Measurements from ENCODE around the gene LPCAT1.

LPCAT1 gene

DNA sequence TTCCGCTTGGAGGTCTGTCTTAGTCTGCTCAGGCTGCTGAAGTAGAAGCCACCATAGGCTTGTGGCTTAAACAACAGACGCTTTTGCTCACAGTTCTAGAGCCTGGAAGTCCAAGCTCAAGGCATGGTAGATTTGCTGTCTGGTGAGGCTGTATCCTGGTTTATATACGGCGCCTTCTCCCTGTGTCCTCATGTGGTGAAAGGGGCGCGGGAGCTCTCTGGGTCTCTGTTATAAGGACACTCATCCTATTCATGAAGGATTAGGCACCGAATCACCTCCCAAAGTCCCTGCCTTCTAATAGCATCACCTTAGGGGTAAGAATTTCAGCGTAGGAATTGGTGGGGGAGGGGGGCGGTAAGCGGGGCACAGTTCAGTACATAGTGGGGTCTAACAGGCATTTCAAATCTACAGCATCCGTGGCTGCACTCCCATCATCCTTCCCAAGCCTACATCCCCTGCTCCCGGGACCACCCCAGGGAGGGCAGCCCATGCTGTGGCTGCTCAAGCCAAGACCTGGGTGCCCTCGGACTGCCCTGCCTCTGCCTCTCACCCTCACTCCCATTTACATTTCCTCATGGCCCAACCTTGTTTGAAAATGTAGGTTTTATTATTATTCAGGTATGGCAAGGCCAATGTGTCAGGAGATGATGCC, 15.1 kb upstream of the LPCAT1 start:
- Histone ChIP-seq H3K27ac (ENCODE audit: low read length) (no peak overlapping the region), H3K9ac (ENCODE audit: low read length in 2 of 2) (no peak overlapping the region), H3K36me3 (ENCODE audit: control insufficient read depth in 2 of 2, insufficient read depth in 2 of 2, low read length in 2 of 2) (no peaks in the 10 kb centered on the region), H3K27me3 (ENCODE audit: control insufficient read depth in 1 of 2, insufficient read depth in 2 of 2, low read length in 2 of 2) (peaks cover 0 to 3% of the 10 kb centered on the region in 2 donors), H3K4me1 (ENCODE audit: control insufficient read depth, insufficient read depth, low read length) (no peaks in the 10 kb centered on the region), H3K4me3 (ENCODE audit: low read length in 2 of 2) (no peak overlapping the region), H3K9me3 (ENCODE audit: control insufficient read depth in 2 of 2, low read length in 2 of 2) (no peaks in the 10 kb centered on the region)

DNA sequence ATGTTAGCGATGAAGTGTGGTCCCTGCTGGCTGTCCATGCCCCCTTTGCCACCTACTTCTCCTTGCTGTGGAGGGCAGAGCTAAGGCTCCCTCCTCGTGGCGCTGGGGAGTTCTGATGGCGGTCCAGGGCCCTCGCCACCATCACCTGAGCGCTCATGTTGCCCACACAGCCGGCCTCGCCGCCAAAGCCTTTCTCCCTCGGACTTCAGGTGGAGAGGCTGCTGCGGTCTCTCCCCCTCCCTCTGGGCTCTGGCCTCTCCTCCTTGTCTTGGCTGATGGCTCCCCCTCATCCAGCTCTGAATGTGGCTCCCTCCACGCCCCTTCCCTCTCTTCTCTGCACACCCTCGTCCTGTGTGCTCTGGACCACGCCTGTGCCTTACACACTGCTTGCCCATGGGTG, 14.5 kb upstream of the LPCAT1 start:
- Histone ChIP-seq H3K9me3 (ENCODE audit: control insufficient read depth in 2 of 2, low read length in 2 of 2) (no peaks in the 10 kb centered on the region), H3K9ac (ENCODE audit: low read length in 2 of 2) (no peak overlapping the region), H3K36me3 (ENCODE audit: control insufficient read depth in 2 of 2, insufficient read depth in 2 of 2, low read length in 2 of 2) (no peaks in the 10 kb centered on the region), H3K27ac (ENCODE audit: low read length) (no peak overlapping the region), H3K27me3 (ENCODE audit: control insufficient read depth in 1 of 2, insufficient read depth in 2 of 2, low read length in 2 of 2) (peaks cover 0 to 3% of the 10 kb centered on the region in 2 donors), H3K4me3 (ENCODE audit: low read length in 2 of 2) (no peak overlapping the region), H3K4me1 (ENCODE audit: control insufficient read depth, insufficient read depth, low read length) (no peaks in the 10 kb centered on the region)

DNA sequence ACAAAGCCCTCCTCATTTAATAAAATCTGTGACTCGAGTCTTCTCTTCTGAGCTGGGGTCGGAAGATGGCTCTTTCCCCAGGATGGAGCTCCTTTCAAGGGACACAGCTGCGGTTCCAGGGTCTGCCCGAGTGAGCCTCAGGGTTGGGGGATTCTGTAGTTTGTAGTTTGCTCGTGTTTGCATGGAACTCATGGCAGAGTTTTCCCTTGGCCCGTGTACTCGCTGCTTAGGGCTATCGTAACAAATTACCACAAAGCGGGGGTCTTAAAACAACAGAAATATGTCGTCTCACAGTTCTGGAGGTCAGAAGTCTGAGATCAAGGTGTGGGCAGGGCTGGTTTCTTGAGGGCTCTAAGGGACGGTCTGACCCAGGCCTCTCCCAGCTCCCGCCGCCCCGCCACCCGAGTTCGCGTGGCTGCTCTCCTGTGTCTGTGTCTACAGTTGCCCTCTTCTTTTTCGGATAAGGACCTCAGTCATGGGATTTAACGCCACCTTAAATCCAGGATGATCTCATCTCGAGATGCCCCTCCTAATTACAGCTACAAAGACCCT, 13.9 kb upstream of the LPCAT1 start:
- Histone ChIP-seq H3K4me3 (ENCODE audit: low read length in 2 of 2) (no peak overlapping the region), H3K9ac (ENCODE audit: low read length in 2 of 2) (no peak overlapping the region), H3K27me3 (ENCODE audit: control insufficient read depth in 1 of 2, insufficient read depth in 2 of 2, low read length in 2 of 2) (peaks cover 0 to 3% of the 10 kb centered on the region in 2 donors), H3K9me3 (ENCODE audit: control insufficient read depth in 2 of 2, low read length in 2 of 2) (no peaks in the 10 kb centered on the region), H3K4me1 (ENCODE audit: control insufficient read depth, insufficient read depth, low read length) (no peaks in the 10 kb centered on the region), H3K27ac (ENCODE audit: low read length) (no peak overlapping the region), H3K36me3 (ENCODE audit: control insufficient read depth in 2 of 2, insufficient read depth in 2 of 2, low read length in 2 of 2) (no peaks in the 10 kb centered on the region)

DNA sequence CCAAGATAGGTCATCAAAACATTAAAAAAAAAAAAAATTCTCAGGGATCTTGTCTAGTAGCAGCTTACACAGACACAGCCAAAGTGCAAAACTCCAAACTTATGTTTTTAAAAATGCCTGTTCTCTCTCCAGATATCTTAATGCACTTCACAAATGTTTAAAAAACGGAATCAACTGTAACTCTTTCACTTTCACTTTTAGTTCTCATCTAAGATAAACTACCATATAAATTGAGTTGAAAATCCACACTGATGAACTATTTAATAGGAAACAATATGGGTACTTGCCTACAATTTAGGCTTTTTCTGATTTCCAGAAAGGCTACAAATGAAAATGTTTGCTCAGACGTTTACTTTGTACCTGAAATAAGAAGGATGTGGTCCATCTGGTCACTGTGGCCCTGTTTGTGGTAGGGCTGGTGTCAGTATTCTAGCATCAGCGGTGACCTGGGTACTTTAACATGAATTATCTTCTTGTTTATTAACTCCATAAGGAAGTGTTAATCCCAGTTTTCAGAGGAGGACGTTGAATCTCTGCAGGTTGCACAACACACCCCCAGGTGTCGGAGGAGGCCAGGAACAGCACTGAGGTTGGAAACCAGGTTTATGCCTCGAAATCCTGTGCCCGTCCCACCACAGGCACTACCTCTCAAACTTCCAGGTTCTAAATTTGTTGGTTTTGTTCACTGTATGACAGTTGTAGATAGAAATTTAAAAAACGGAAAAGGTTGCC, 13.3 kb upstream of the LPCAT1 start:
- Histone ChIP-seq H3K27me3 (ENCODE audit: control insufficient read depth in 1 of 2, insufficient read depth in 2 of 2, low read length in 2 of 2) (peaks cover 0 to 3% of the 10 kb centered on the region in 2 donors), H3K27ac (ENCODE audit: low read length) (no peak overlapping the region), H3K9me3 (ENCODE audit: control insufficient read depth in 2 of 2, low read length in 2 of 2) (no peaks in the 10 kb centered on the region), H3K9ac (ENCODE audit: low read length in 2 of 2) (peak overlapping the region in 1 of 2 donors; percentile 16), H3K36me3 (ENCODE audit: control insufficient read depth in 2 of 2, insufficient read depth in 2 of 2, low read length in 2 of 2) (no peaks in the 10 kb centered on the region), H3K4me1 (ENCODE audit: control insufficient read depth, insufficient read depth, low read length) (no peaks in the 10 kb centered on the region), H3K4me3 (ENCODE audit: low read length in 2 of 2) (peak overlapping the region; percentile 36 to 58)

DNA sequence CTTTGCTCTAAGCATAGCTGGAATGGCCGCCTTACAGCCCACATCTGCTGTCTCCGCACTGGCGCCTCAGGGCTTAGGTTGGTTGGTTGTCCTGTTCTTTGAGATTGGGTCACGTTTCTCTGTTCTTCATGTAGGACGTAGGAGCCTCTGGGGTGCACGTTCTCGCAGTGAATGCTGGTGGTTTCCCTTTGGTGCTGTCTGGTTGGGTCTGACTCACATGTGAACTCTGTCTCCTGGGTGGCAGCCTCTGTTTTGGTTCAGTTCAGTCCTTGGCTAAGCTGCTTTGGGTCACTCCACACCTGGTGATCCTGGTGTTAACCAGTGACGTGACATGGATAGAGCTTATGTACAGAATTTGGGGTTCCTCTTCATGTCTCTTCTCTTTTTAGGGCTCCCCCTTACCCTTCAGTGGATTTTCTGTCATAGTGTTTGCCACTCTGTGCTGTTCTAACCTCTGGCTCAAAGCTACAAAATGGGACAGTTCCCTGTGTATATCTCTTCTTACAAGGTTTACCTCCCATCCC, 12.6 kb upstream of the LPCAT1 start:
- Histone ChIP-seq H3K9ac (ENCODE audit: low read length in 2 of 2) (peak overlapping the region; percentile 16 to 48), H3K9me3 (ENCODE audit: control insufficient read depth in 2 of 2, low read length in 2 of 2) (no peaks in the 10 kb centered on the region), H3K4me3 (ENCODE audit: low read length in 2 of 2) (peak overlapping the region; percentile 36 to 58), H3K27me3 (ENCODE audit: control insufficient read depth in 1 of 2, insufficient read depth in 2 of 2, low read length in 2 of 2) (peaks cover 0 to 3% of the 10 kb centered on the region in 2 donors), H3K36me3 (ENCODE audit: control insufficient read depth in 2 of 2, insufficient read depth in 2 of 2, low read length in 2 of 2) (no peaks in the 10 kb centered on the region), H3K4me1 (ENCODE audit: control insufficient read depth, insufficient read depth, low read length) (no peaks in the 10 kb centered on the region), H3K27ac (ENCODE audit: low read length) (no peak overlapping the region)

DNA sequence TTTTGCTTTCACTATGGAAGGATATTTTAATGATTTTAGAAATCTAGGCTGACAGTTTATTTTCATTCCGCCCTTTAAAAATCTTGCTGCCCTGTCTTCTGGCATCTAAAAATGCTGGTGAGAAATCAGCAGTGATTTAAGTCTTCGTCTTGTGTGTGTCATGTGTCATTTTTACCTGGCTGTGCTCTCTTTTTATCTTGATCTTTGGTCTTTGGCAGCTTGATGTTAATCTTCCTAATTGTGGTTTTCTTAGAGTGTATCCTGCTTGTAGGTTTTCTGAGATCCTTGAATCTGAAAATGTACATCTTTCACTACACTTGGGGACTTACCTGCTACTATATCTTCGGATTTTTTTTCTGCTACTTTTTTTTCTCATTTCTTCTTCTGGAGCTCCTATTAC, 11.9 kb upstream of the LPCAT1 start:
- Histone ChIP-seq H3K4me3 (ENCODE audit: low read length in 2 of 2) (no peak overlapping the region), H3K9me3 (ENCODE audit: control insufficient read depth in 2 of 2, low read length in 2 of 2) (no peaks in the 10 kb centered on the region), H3K4me1 (ENCODE audit: control insufficient read depth, insufficient read depth, low read length) (no peaks in the 10 kb centered on the region), H3K9ac (ENCODE audit: low read length in 2 of 2) (no peak overlapping the region), H3K36me3 (ENCODE audit: control insufficient read depth in 2 of 2, insufficient read depth in 2 of 2, low read length in 2 of 2) (no peaks in the 10 kb centered on the region), H3K27me3 (ENCODE audit: control insufficient read depth in 1 of 2, insufficient read depth in 2 of 2, low read length in 2 of 2) (peaks cover 0 to 3% of the 10 kb centered on the region in 2 donors), H3K27ac (ENCODE audit: low read length) (no peak overlapping the region)

DNA sequence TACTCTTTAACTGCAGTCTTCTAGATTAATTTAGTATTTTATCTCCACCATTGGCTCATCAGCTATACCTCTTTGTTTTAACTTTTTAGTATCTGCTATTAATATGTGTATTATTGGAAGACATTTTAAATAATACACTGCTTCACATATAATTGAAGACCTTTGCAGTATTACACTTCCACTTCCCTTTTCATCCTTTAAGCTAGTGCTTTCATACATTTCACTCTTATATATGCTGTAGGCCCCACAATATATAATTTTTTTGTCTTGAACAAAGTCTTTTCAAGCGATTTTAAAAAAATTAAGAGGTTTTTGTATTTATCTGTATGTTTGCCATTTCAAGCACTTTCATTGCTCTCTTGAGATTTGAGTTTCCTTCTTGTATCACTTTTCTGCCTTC, 8.6 kb upstream of the LPCAT1 start:
- Histone ChIP-seq H3K9me3 (ENCODE audit: control insufficient read depth in 2 of 2, low read length in 2 of 2) (no peaks in the 10 kb centered on the region), H3K27me3 (ENCODE audit: control insufficient read depth in 1 of 2, insufficient read depth in 2 of 2, low read length in 2 of 2) (peaks cover 0 to 3% of the 10 kb centered on the region in 2 donors), H3K27ac (ENCODE audit: low read length) (no peak overlapping the region), H3K36me3 (ENCODE audit: control insufficient read depth in 2 of 2, insufficient read depth in 2 of 2, low read length in 2 of 2) (no peaks in the 10 kb centered on the region), H3K4me1 (ENCODE audit: control insufficient read depth, insufficient read depth, low read length) (no peaks in the 10 kb centered on the region), H3K9ac (ENCODE audit: low read length in 2 of 2) (no peak overlapping the region), H3K4me3 (ENCODE audit: low read length in 2 of 2) (no peak overlapping the region)

DNA sequence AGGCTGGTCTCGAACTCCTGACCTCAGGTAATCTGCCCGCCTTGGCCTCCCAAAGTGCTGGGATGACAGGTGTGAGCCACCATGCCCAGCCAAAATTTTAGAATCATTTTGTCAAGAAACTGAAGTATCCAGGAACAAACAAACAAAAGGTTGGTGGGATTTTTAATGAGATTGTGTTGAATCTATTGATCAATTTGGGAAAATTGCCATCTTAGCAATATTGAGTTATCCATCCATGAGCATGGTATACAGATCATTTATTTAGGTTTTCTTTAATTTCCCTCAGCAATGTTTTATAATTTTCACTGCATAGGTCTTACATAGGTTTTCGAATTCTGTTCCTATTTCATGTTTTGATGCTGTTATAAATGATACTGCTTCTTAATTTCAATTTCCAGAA, 5.7 kb upstream of the LPCAT1 start:
- Histone ChIP-seq H3K9me3 (ENCODE audit: control insufficient read depth in 2 of 2, low read length in 2 of 2) (no peaks in the 10 kb centered on the region), H3K9ac (ENCODE audit: low read length in 2 of 2) (no peak overlapping the region), H3K27me3 (ENCODE audit: control insufficient read depth in 1 of 2, insufficient read depth in 2 of 2, low read length in 2 of 2) (no peaks in the 10 kb centered on the region), H3K36me3 (ENCODE audit: control insufficient read depth in 2 of 2, insufficient read depth in 2 of 2, low read length in 2 of 2) (no peaks in the 10 kb centered on the region), H3K4me1 (ENCODE audit: control insufficient read depth, insufficient read depth, low read length) (peaks cover 3% of the 10 kb centered on the region), H3K4me3 (ENCODE audit: low read length in 2 of 2) (no peak overlapping the region), H3K27ac (ENCODE audit: low read length) (no peak overlapping the region)

DNA sequence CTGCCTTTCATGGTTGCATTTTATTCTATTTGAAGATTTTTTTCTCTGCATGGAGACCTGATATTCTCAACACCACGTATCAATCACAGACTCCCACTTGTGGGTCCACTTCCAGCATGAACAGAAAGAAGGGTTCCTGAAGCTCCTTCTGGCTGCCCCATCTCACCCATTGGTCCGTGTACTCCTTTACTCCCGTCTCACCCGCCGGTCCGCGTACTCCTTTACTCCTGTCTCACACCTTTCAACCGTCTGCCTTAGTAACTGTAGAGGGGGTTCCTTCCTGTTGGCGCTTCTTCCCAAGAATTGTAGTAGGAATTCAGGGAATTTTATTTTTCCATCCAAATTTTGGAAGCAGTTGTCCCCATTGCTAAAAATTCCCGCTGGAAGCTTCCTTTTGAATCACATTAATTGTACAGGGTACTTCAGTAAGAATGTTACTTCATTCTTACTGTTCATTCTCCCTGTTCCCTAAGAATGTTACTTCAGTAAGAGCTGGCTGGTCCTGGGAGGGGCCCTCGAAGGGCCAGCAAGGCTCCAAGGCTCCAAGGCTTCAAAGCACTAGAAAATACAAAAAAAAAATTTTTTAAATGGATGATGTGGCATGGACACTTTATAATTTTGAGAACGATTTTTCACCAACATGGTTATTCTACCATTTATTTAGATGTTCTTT, 3.9 kb upstream of the LPCAT1 start:
- no peaks in the 10 kb centered on the region for H3K9me3 ChIP-seq (ENCODE audit: control insufficient read depth in 2 of 2, low read length in 2 of 2)
- no peak overlapping the region for H3K4me3 ChIP-seq (ENCODE audit: low read length in 2 of 2)
- H3K4me1 ChIP-seq (ENCODE audit: control insufficient read depth, insufficient read depth, low read length) = peaks cover 11% of the 10 kb centered on the region
- no peak overlapping the region for H3K9ac ChIP-seq (ENCODE audit: low read length in 2 of 2)
- no peaks in the 10 kb centered on the region for H3K27me3 ChIP-seq (ENCODE audit: control insufficient read depth in 1 of 2, insufficient read depth in 2 of 2, low read length in 2 of 2)
- no peaks in the 10 kb centered on the region for H3K36me3 ChIP-seq (ENCODE audit: control insufficient read depth in 2 of 2, insufficient read depth in 2 of 2, low read length in 2 of 2)
- no peak overlapping the region for H3K27ac ChIP-seq (ENCODE audit: low read length)

DNA sequence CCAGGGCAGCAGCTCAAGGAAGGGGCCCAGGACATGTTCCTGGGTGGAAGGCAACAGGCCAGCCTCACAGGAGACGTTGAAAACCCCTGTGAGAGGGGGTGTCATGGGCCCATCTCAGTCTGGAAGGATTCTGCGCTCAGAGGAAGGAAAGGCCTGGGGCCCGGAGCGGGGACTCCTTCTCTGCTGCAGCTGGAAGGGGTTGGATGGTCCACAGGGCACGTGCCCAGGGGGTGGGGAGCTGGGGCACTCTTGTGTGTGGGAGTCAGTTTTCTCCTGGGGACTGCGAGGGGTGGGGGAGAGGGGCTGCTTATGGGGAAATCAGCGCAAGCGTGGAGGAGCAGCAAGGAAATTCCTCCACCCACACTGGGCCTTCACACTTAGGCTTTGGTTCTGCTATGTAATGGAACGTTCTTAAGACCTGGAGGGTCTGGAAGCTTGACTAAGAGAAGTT, 2.9 kb upstream of the LPCAT1 start:
- H3K4me1 ChIP-seq (ENCODE audit: control insufficient read depth, insufficient read depth, low read length) = peaks cover 20% of the 10 kb centered on the region
- H3K4me3 ChIP-seq (ENCODE audit: low read length in 2 of 2) = no peak overlapping the region
- no peaks in the 10 kb centered on the region for H3K9me3 ChIP-seq (ENCODE audit: control insufficient read depth in 2 of 2, low read length in 2 of 2)
- H3K9ac ChIP-seq (ENCODE audit: low read length in 2 of 2) = no peak overlapping the region
- no peak overlapping the region for H3K27ac ChIP-seq (ENCODE audit: low read length)
- H3K27me3 ChIP-seq (ENCODE audit: control insufficient read depth in 1 of 2, insufficient read depth in 2 of 2, low read length in 2 of 2) = no peaks in the 10 kb centered on the region
- no peaks in the 10 kb centered on the region for H3K36me3 ChIP-seq (ENCODE audit: control insufficient read depth in 2 of 2, insufficient read depth in 2 of 2, low read length in 2 of 2)

Data from stomach smooth muscle (tissue), 2 donors.